ENCODE measurements around the gene BRME1.

BRME1 gene

GRCh38 chr19:13882836-13883235, 23.1 kb downstream of the BRME1 start:
- CTCF ChIA-PET: no interaction called here
- POLR2A ChIA-PET: interaction anchor here (0.6 kb wide), 1 partner anchor 149 kb away, joined by 3 read pairs; the partner anchor contains the start of gene IL27RA
- TF ChIP-seq ARNT (IDR thresholded peaks at IDR 0.05): no peak
- no peak for TF ChIP-seq FOXA1 (IDR thresholded peaks at IDR 0.05)
- no peak for TF ChIP-seq ZNF384 (IDR thresholded peaks at IDR 0.05)
- TF ChIP-seq PKNOX1 (IDR thresholded peaks at IDR 0.05): no peak
- TF ChIP-seq CTBP1 (IDR thresholded peaks at IDR 0.05; ENCODE audit: borderline replicate concordance): no peak
- TF ChIP-seq BHLHE40 (IDR thresholded peaks at IDR 0.05; ENCODE audit: borderline replicate concordance): no peak
- TF ChIP-seq SUZ12 (IDR thresholded peaks at IDR 0.05): no peak
- TF ChIP-seq L3MBTL2 (conservative IDR thresholded peaks at IDR 0.05): no peak
- no peak for TF ChIP-seq SP1 (IDR thresholded peaks at IDR 0.05)
- no peak for TF ChIP-seq ELF4 (IDR thresholded peaks at IDR 0.05)
- no peak for TF ChIP-seq LEF1 (IDR thresholded peaks at IDR 0.05; ENCODE audit: borderline replicate concordance)
- TF ChIP-seq FOXM1 (IDR thresholded peaks at IDR 0.05; ENCODE audit: borderline replicate concordance): no peak
- TF ChIP-seq TARDBP (IDR thresholded peaks at IDR 0.05): no peak
- TF ChIP-seq NFRKB (IDR thresholded peaks at IDR 0.05): no peak
- no peak for TF ChIP-seq FOXK2 (IDR thresholded peaks at IDR 0.05)
- no peak for TF ChIP-seq HDGF (IDR thresholded peaks at IDR 0.05; ENCODE audit: borderline replicate concordance)
- DNase-seq (ENCODE audit: extremely low spot score): no peak

- ChIA-PET CTCF (no interaction called here), POLR2A (interaction anchor here (0.6 kb wide), 1 partner anchor 149 kb away, joined by 3 read pairs; the partner anchor contains the start of gene IL27RA)
- TF ChIP-seq FOXK2 (IDR thresholded peaks at IDR 0.05) (no peak), CTBP1 (IDR thresholded peaks at IDR 0.05; ENCODE audit: borderline replicate concordance) (no peak), ELF4 (IDR thresholded peaks at IDR 0.05) (no peak), NFRKB (IDR thresholded peaks at IDR 0.05) (no peak), SP1 (IDR thresholded peaks at IDR 0.05) (no peak), PKNOX1 (IDR thresholded peaks at IDR 0.05) (no peak), TARDBP (IDR thresholded peaks at IDR 0.05) (no peak), ARNT (IDR thresholded peaks at IDR 0.05) (no peak), L3MBTL2 (conservative IDR thresholded peaks at IDR 0.05) (no peak), SUZ12 (IDR thresholded peaks at IDR 0.05) (no peak), HDGF (IDR thresholded peaks at IDR 0.05; ENCODE audit: borderline replicate concordance) (no peak), LEF1 (IDR thresholded peaks at IDR 0.05; ENCODE audit: borderline replicate concordance) (no peak), BHLHE40 (IDR thresholded peaks at IDR 0.05; ENCODE audit: borderline replicate concordance) (no peak), FOXA1 (IDR thresholded peaks at IDR 0.05) (no peak), FOXM1 (IDR thresholded peaks at IDR 0.05; ENCODE audit: borderline replicate concordance) (no peak), ZNF384 (IDR thresholded peaks at IDR 0.05) (no peak)
- no peak for DNase-seq (ENCODE audit: extremely low spot score)
Measured at GRCh38 chr19:13882419-13882795, 23.5 kb downstream of the BRME1 start.

- TF ChIP-seq ELF4 (IDR thresholded peaks at IDR 0.05): no peak
- ChIA-PET POLR2A (interaction anchor here (0.6 kb wide), 1 partner anchor 150 kb away, joined by 3 read pairs; the partner anchor contains the start of gene IL27RA), CTCF (interaction anchor here (0.5 kb wide), 1 partner anchor 197 kb away, joined by 3 read pairs; no protein-coding TSS in a partner anchor)
- DNase-seq (ENCODE audit: extremely low spot score): no peak
Measured at GRCh38 chr19:13881692-13882418, 24.1 kb downstream of the BRME1 start.

- ChIA-PET POLR2A (no interaction called here), CTCF (interaction anchor here (1.6 kb wide), 1 partner anchor 11 kb away, joined by 4 read pairs; no protein-coding TSS in a partner anchor)
- TF ChIP-seq LEF1 (IDR thresholded peaks at IDR 0.05; ENCODE audit: borderline replicate concordance): no peak
- TF ChIP-seq ZNF384 (IDR thresholded peaks at IDR 0.05): no peak
- no peak for TF ChIP-seq BHLHE40 (IDR thresholded peaks at IDR 0.05; ENCODE audit: borderline replicate concordance)
- no peak for TF ChIP-seq TARDBP (IDR thresholded peaks at IDR 0.05)
- no peak for TF ChIP-seq ELF4 (IDR thresholded peaks at IDR 0.05)
- no peak for TF ChIP-seq ARNT (IDR thresholded peaks at IDR 0.05)
- DNase-seq (ENCODE audit: extremely low spot score): no peak
Measured at GRCh38 chr19:13881251-13881691, 24.6 kb downstream of the BRME1 start.

GRCh38 chr19:13880059-13881043, 25.6 kb downstream of the BRME1 start:
- CTCF ChIA-PET: interaction anchor here (0.7 to 1.6 kb wide), 4 partner anchors 10 to 256 kb away, joined by 3 to 6 read pairs (median 4); partner anchors contain the start of gene ASF1B
- no peak for TF ChIP-seq FOXA1 (IDR thresholded peaks at IDR 0.05)
- TF ChIP-seq ARNT (IDR thresholded peaks at IDR 0.05): no peak
- no peak for TF ChIP-seq FOXM1 (IDR thresholded peaks at IDR 0.05; ENCODE audit: borderline replicate concordance)
- TF ChIP-seq SP1 (IDR thresholded peaks at IDR 0.05): no peak
- TF ChIP-seq NFRKB (IDR thresholded peaks at IDR 0.05): no peak
- TF ChIP-seq CTBP1 (IDR thresholded peaks at IDR 0.05; ENCODE audit: borderline replicate concordance): no peak
- TF ChIP-seq ZNF384 (IDR thresholded peaks at IDR 0.05): no peak
- no peak for TF ChIP-seq FOXK2 (IDR thresholded peaks at IDR 0.05)
- no peak for TF ChIP-seq L3MBTL2 (conservative IDR thresholded peaks at IDR 0.05)
- no peak for TF ChIP-seq TARDBP (IDR thresholded peaks at IDR 0.05)
- TF ChIP-seq ELF4 (IDR thresholded peaks at IDR 0.05): no peak
- no peak for TF ChIP-seq LEF1 (IDR thresholded peaks at IDR 0.05; ENCODE audit: borderline replicate concordance)
- no peak for TF ChIP-seq PKNOX1 (IDR thresholded peaks at IDR 0.05)
- TF ChIP-seq HDGF (IDR thresholded peaks at IDR 0.05; ENCODE audit: borderline replicate concordance): no peak
- no peak for TF ChIP-seq SUZ12 (IDR thresholded peaks at IDR 0.05)
- TF ChIP-seq BHLHE40 (IDR thresholded peaks at IDR 0.05; ENCODE audit: borderline replicate concordance): no peak
- peak; percentile 96 for DNase-seq (ENCODE audit: extremely low spot score)
- POLR2A ChIA-PET: interaction anchor here (1.6 kb wide), 1 partner anchor 151 kb away, joined by 5 read pairs; the partner anchor contains the start of gene IL27RA
